ENCODE data around the gene LUC7L3. TPM values are rescaled to one million over a fixed set of nuclear protein-coding genes. Genes with fewer than 3 reads are reported as not detected.

Gene LUC7L3
- total RNA-seq, 2 donors from 2014 or later = 128 to 145 TPM

- Mint-ChIP-seq H3K9me3 (no peaks in the 10 kb centered on the region), H3K27ac (no peak overlapping the region), H3K36me3 (no peaks in the 10 kb centered on the region)
- ATAC-seq = no peak
- DNase-seq (ENCODE audit: low spot score in 2 of 2) = no peak
Measured at GRCh38 chr17:50683434-50684287, 35.7 kb upstream of the LUC7L3 start.

- no peak for DNase-seq (ENCODE audit: low spot score in 2 of 2)
- Mint-ChIP-seq H3K27ac (no peak overlapping the region), H3K36me3 (no peaks in the 10 kb centered on the region), H3K9me3 (no peaks in the 10 kb centered on the region)
- ATAC-seq = no peak
Measured at GRCh38 chr17:50684288-50684611, 35.2 kb upstream of the LUC7L3 start.

GRCh38 chr17:50684612-50685333 is 34.6 kb upstream of the LUC7L3 start:
- no peaks in the 10 kb centered on the region for H3K36me3 Mint-ChIP-seq
- ATAC-seq (no peak), DNase-seq (ENCODE audit: low spot score in 2 of 2) (no peak)
- H3K27ac Mint-ChIP-seq = no peak overlapping the region
- no peaks in the 10 kb centered on the region for H3K9me3 Mint-ChIP-seq

GRCh38 chr17:50685334-50685665 is 34.1 kb upstream of the LUC7L3 start:
- Mint-ChIP-seq H3K9me3 (no peaks in the 10 kb centered on the region), H3K27ac (no peak overlapping the region), H3K36me3 (no peaks in the 10 kb centered on the region)
- ATAC-seq = no peak
- no peak for DNase-seq (ENCODE audit: low spot score in 2 of 2)

GRCh38 chr17:50685691-50686493 is 33.5 kb upstream of the LUC7L3 start:
- H3K27ac Mint-ChIP-seq = no peak overlapping the region
- DNase-seq (ENCODE audit: low spot score in 2 of 2) = no peak
- no peaks in the 10 kb centered on the region for H3K9me3 Mint-ChIP-seq
- H3K36me3 Mint-ChIP-seq = no peaks in the 10 kb centered on the region
- no peak for ATAC-seq

GRCh38 chr17:50686494-50687199 is 32.8 kb upstream of the LUC7L3 start:
- DNase-seq (ENCODE audit: low spot score in 2 of 2) = no peak
- no peak for ATAC-seq
- H3K36me3 Mint-ChIP-seq = no peaks in the 10 kb centered on the region
- H3K27ac Mint-ChIP-seq = no peak overlapping the region
- H3K9me3 Mint-ChIP-seq = no peaks in the 10 kb centered on the region

- Mint-ChIP-seq H3K27ac (no peak overlapping the region), H3K36me3 (no peaks in the 10 kb centered on the region), H3K9me3 (no peaks in the 10 kb centered on the region)
- ATAC-seq (no peak), DNase-seq (ENCODE audit: low spot score in 2 of 2) (no peak)
Measured at GRCh38 chr17:50687200-50688066, 32.0 kb upstream of the LUC7L3 start.

GRCh38 chr17:50688245-50688644 is 31.2 kb upstream of the LUC7L3 start:
- no peaks in the 10 kb centered on the region for H3K36me3 Mint-ChIP-seq
- no peak overlapping the region for H3K27ac Mint-ChIP-seq
- ATAC-seq (no peak), DNase-seq (ENCODE audit: low spot score in 2 of 2) (no peak)
- H3K9me3 Mint-ChIP-seq = no peaks in the 10 kb centered on the region

GRCh38 chr17:50689251-50689650 is 30.2 kb upstream of the LUC7L3 start:
- no peaks in the 10 kb centered on the region for H3K36me3 Mint-ChIP-seq
- no peak for DNase-seq (ENCODE audit: low spot score in 2 of 2)
- peak overlapping the region in 1 of 2 donors; percentile 55 for H3K27ac Mint-ChIP-seq
- peak in 1 of 2 donors; percentile 44 for ATAC-seq
- no peaks in the 10 kb centered on the region for H3K9me3 Mint-ChIP-seq

- Mint-ChIP-seq H3K36me3 (no peaks in the 10 kb centered on the region), H3K9me3 (no peaks in the 10 kb centered on the region), H3K27ac (no peak overlapping the region)
- ATAC-seq (no peak), DNase-seq (ENCODE audit: low spot score in 2 of 2) (no peak)
Measured at GRCh38 chr17:50689956-50690886, 29.2 kb upstream of the LUC7L3 start.

- H3K27ac Mint-ChIP-seq = peak overlapping the region in 1 of 2 donors; percentile 45
- DNase-seq (ENCODE audit: low spot score in 2 of 2) = no peak
- H3K36me3 Mint-ChIP-seq = peaks cover 0 to 6% of the 10 kb centered on the region in 2 donors
- H3K9me3 Mint-ChIP-seq = no peaks in the 10 kb centered on the region
- ATAC-seq = no peak
Measured at GRCh38 chr17:50690887-50691549, 28.4 kb upstream of the LUC7L3 start.

GRCh38 chr17:50691550-50692447 is 27.6 kb upstream of the LUC7L3 start:
- Mint-ChIP-seq H3K36me3 (peaks cover 0 to 10% of the 10 kb centered on the region in 2 donors), H3K9me3 (no peaks in the 10 kb centered on the region), H3K27ac (peak overlapping the region; percentile 17 to 45)
- DNase-seq (ENCODE audit: low spot score in 2 of 2) (no peak), ATAC-seq (no peak)

GRCh38 chr17:50692448-50693035 is 26.9 kb upstream of the LUC7L3 start:
- H3K36me3 Mint-ChIP-seq = peaks cover 0 to 10% of the 10 kb centered on the region in 2 donors
- ATAC-seq (no peak), DNase-seq (ENCODE audit: low spot score in 2 of 2) (no peak)
- H3K9me3 Mint-ChIP-seq = no peaks in the 10 kb centered on the region
- no peak overlapping the region for H3K27ac Mint-ChIP-seq
